Spinal cord (tissue), 10 donors: Measurements from ENCODE around the gene CLEC2D. TPM values are rescaled to one million over a fixed set of nuclear protein-coding genes. Genes with fewer than 3 reads are reported as not detected.
A peak's percentile ranks its signal among the peaks of the same experiment; 100 is the strongest.
"Not testable (repeated sequence)": the region's sequence is repeated elsewhere in the genome, so short reads cannot be mapped to it uniquely, and the experiment has no call there.

ENCODE experiments used
- DNase-seq, 6 donors: peaks; one replicate each; pipeline versions ENCODE4 v3.0.0 to v3.0.0-alpha.2; 2013 to 2015; ENCODE audit warnings: low spot score in 6 of 6, low read depth in 4 of 6
- H3K27ac ChIP-seq: one replicate; pipeline ENCODE4 v1.5.1; 2013; ENCODE audit warnings: low read depth, low read length, control low read depth
- H3K27me3 ChIP-seq: one replicate; pipeline ENCODE4 v1.6.1; 2013; ENCODE audit warnings: low read length; ENCODE audit not compliant: control insufficient read depth, insufficient read depth
- H3K36me3 ChIP-seq: one replicate; pipeline ENCODE4 v1.6.1; 2013; ENCODE audit warnings: low read length; ENCODE audit not compliant: control insufficient read depth, insufficient read depth
- H3K4me1 ChIP-seq: one replicate; pipeline ENCODE4 v1.6.1; 2013; ENCODE audit warnings: low read length; ENCODE audit not compliant: control insufficient read depth, insufficient read depth
- H3K4me3 ChIP-seq: one replicate; pipeline ENCODE4 v1.5.1; 2013; ENCODE audit warnings: low read depth, low read length, control low read depth
- H3K9me3 ChIP-seq: one replicate; pipeline ENCODE4 v1.6.1; 2013; ENCODE audit warnings: low read length; ENCODE audit not compliant: control insufficient read depth, insufficient read depth
- WGBS: methylation state at CpG from one replicate; pipeline ENCODE4 v1.1.5; 2013; ENCODE audit warnings: missing lambda C conversion rate; ENCODE audit not compliant: insufficient coverage; 5-methylcytosine and 5-hydroxymethylcytosine counted together
- polyA plus RNA-seq, 2 donors: library from polyadenylated mRNA; unstranded; fragments of 120-200 nt; gene quantifications; one replicate each; pipeline ENCODE4 v1.2.1, GENCODE V29; 2013; ENCODE audit not compliant: insufficient read length in 2 of 2
- total RNA-seq, 2 donors: library from RNA; depleted of rRNA in 1 of 2; stranded (reverse); fragments of 120-200 nt in 1 of 2; fragments of >200 nt in 1 of 2; gene quantifications; one replicate each; pipeline versions ENCODE4 v1.2.3 to v1.2.4, GENCODE V29; 2013 to 2014
- donor health status: healthy.

Gene CLEC2D
- total and polyA plus RNA-seq, 4 donors = 9.6 to 17.5 (median 11.1) TPM

DNA sequence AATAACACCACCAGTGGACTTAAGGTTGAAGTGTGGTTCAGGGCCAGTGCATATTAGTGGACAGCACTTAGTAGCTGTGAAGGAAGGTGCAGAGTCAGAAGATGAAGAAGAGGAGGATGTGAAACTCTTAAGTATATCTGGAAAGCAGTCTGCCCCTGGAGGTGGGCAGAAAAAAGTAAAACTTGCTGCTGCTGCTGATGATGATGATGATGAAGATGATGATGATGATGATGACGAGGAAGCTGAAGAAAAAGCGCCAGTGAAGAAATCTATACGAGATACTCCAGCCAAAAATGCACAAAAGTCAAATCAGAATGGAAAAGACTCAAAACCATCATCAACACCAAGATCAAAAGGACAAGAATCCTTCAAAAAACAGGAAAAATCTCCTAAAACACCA lies 26.1 kb downstream of the CLEC2D start:
- WGBS = no CpG with 5 or more reads among the region's 3 CpGs
- not testable (repeated sequence) for H3K36me3 ChIP-seq, H3K9me3 ChIP-seq, DNase-seq, H3K27me3 ChIP-seq, H3K27ac ChIP-seq, H3K4me1 ChIP-seq, H3K4me3 ChIP-seq

DNA sequence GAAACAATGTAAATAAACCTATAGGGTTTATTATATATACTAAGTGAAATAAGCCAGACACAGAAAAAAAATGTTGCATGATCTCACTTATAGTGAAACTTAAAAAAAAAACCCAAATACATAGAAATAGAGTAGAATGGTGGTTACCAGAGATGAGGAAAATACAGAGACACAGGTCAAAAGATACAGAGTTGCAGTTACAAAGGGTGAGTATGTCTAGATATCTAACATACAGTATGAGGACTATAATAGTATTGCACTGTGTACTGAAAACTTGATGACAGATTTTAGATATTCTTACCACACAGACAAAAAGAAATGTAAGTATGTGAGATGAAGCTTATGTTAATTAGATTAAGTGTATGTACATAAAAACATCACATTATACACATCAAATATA lies 28.1 kb downstream of the CLEC2D start:
- H3K27ac ChIP-seq = no peak overlapping the region
- H3K4me1 ChIP-seq = no peaks in the 10 kb centered on the region
- peaks cover 3% of the 10 kb centered on the region for H3K9me3 ChIP-seq
- DNase-seq = no peak
- no peaks in the 10 kb centered on the region for H3K27me3 ChIP-seq
- no peak overlapping the region for H3K4me3 ChIP-seq
- H3K36me3 ChIP-seq = peaks cover 5% of the 10 kb centered on the region

DNA sequence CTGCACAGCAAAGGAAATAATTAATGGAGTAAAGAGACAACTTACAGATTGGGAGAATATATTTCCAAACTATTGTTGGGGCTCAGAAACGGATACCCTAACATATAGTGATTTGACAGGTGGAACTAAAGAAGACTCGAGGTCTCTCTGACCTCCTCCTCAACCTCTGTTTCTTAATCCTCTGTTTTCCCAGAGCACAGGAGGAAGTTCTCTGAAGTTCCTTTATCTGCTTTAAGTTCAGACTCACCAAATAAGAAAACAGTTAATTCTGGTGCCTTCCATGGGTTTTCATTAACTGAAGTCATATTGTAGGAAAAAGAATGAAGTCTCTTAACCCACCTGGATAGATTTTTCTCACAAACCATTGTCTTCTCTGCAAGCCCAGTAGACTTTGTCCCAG lies 29.2 kb downstream of the CLEC2D start:
- no CpG with 5 or more reads among the region's 2 CpGs for WGBS
- Histone ChIP-seq H3K27ac (no peak overlapping the region), H3K9me3 (peaks cover 3% of the 10 kb centered on the region), H3K36me3 (peaks cover 4% of the 10 kb centered on the region), H3K4me3 (no peak overlapping the region), H3K4me1 (no peaks in the 10 kb centered on the region), H3K27me3 (no peaks in the 10 kb centered on the region)
- no peak for DNase-seq

DNA sequence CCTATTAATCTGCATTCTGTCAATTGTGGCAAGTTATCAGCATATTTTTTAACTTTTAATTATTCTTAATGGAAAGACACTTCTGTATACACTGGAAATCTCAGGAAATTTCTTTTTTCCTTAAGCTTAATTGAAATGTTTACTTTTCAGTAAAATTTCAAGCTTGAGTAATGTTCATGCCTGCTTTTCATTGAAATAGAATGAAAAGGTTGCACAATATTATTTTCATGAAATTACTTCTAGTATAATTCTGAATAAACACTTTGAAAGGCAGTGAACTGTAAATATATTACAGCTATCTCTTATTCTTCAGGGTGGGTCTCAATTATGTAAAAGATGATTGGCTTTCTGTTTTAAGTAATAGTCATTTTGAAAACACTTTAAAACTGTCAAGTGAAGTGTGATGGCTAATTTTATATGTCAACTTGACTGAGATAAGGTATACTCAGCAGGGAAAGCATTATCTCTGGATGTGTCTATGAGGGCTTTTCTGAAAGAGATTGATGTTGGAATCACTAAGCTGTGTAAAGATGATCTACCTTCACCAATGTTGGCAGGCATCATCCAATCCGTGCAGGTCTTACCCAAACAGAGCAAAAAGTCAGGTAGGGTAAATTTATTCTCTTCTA lies 29.9 kb downstream of the CLEC2D start:
- Histone ChIP-seq H3K4me3 (no peak overlapping the region), H3K9me3 (peaks cover 3% of the 10 kb centered on the region), H3K27ac (no peak overlapping the region), H3K36me3 (peaks cover 2% of the 10 kb centered on the region), H3K27me3 (no peaks in the 10 kb centered on the region), H3K4me1 (no peaks in the 10 kb centered on the region)
- WGBS = no CpG with 5 or more reads among the region's 1 CpG
- DNase-seq = peak in 1 of 6 donors; percentile 1

DNA sequence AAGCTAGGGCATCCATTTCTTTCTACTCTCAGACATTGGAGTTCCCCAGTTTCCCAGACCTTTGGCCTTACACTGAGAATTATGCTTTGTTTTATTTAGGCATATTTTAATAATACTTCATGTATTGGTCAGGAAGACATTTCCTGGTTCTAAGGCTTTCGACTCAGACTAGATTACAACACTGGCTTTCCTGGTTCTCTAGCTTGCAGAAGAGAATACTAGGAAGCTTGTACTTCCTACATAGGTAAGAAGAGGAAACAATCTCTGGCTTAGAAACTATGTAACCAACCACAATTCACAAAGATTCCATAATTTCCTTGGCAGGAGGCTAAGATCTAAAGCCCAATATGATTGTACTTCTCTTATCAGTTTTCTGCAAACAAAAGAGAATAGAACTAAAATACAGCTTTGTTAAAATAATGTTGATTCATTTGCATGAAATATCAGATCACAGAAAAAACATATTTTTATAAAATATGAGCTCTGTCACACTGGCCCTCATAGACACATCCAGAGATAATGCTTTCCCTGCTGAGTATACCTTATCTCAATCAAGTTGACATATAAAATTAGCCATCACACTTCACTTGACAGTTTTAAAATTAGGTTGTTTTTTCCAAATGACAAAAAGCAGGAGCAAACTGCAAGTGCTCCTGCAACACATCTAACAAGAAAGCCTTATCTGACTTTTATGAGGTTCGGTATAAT lies 30.5 kb downstream of the CLEC2D start:
- DNase-seq = peak in 1 of 6 donors; percentile 3
- no peaks in the 10 kb centered on the region for H3K4me1 ChIP-seq
- no peak overlapping the region for H3K4me3 ChIP-seq
- WGBS = 100% methylated on average over 1 of the region's 2 CpGs
- H3K36me3 ChIP-seq = peaks cover 1% of the 10 kb centered on the region
- H3K27me3 ChIP-seq = no peaks in the 10 kb centered on the region
- H3K27ac ChIP-seq = no peak overlapping the region
- peaks cover 3% of the 10 kb centered on the region for H3K9me3 ChIP-seq

DNA sequence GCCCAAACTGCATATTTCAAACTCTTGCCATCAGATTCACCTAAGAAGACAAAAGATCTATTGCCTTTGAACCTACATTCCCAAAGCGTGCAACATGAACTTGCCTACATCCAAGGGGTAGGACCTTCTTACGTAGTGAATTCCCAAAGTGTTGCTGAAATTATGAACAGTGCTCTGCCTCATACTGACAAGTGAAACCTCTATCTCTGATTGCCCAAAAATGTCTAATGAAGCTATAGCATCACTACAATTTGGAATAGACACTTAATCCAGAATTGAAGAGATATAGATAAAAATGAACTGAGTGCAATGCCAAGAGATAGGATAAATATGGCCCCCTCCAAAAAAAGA lies 31.1 kb downstream of the CLEC2D start:
- no peaks in the 10 kb centered on the region for H3K4me1 ChIP-seq
- H3K4me3 ChIP-seq = no peak overlapping the region
- H3K27ac ChIP-seq = no peak overlapping the region
- no peaks in the 10 kb centered on the region for H3K36me3 ChIP-seq
- H3K9me3 ChIP-seq = peaks cover 3% of the 10 kb centered on the region
- WGBS = 80% methylated on average over 1 of the region's 2 CpGs
- H3K27me3 ChIP-seq = no peaks in the 10 kb centered on the region
- DNase-seq = no peak

DNA sequence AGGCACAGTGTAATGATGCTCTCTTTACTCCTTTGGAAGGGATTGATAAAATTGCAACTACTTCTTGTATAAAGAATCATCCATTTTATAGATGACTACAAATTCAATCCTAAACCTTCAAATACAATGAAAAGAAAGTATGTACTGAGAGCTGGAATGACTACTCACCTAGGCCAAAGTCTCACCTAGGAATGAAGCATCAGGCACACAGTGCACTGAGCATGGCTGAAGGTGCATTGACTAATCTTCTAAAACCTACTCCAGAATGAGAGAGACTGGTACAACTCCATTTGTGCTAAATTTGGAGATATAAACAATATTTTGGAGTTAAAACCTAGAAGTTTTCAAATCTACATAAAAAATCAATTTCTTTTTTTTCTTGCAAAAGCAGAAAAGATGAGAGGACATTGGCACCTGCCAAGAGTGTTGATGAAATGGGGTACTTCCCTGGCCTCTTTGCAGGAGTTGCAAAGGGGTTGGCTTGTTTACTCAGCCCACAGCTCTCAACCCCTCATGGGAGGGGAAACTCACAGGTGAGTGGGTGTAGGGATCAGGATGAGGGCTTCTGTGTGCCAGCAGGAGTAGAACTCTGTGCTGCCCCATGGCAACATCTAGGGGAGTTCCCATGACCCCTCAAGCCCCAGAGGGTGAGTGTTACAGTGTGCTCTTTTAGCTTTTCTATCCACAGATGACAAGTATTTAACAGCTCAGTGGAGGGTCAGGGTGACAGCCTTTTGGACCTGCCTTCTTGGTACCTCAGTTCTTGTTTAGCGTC lies 32.1 kb downstream of the CLEC2D start:
- DNase-seq = no peak
- H3K36me3 ChIP-seq = no peaks in the 10 kb centered on the region
- H3K27ac ChIP-seq = no peak overlapping the region
- H3K9me3 ChIP-seq = peaks cover 3% of the 10 kb centered on the region
- WGBS = 100% methylated on average over 1 of the region's 1 CpG
- H3K27me3 ChIP-seq = no peaks in the 10 kb centered on the region
- H3K4me1 ChIP-seq = no peaks in the 10 kb centered on the region
- H3K4me3 ChIP-seq = no peak overlapping the region

GRCh38 chr12:9702255-9702654 lies 32.7 kb downstream of the CLEC2D start:
- Histone ChIP-seq H3K9me3 (peaks cover 3% of the 10 kb centered on the region), H3K27ac (no peak overlapping the region), H3K4me3 (no peak overlapping the region), H3K27me3 (no peaks in the 10 kb centered on the region), H3K4me1 (no peaks in the 10 kb centered on the region), H3K36me3 (no peaks in the 10 kb centered on the region)
- WGBS = no CpG with 5 or more reads among the region's 3 CpGs
- no peak for DNase-seq

GRCh38 chr12:9704561-9704960 lies 35.0 kb downstream of the CLEC2D start:
- not testable (repeated sequence) for DNase-seq, H3K9me3 ChIP-seq, H3K27ac ChIP-seq, H3K27me3 ChIP-seq, H3K4me3 ChIP-seq, H3K36me3 ChIP-seq, H3K4me1 ChIP-seq
- WGBS = no CpG with 5 or more reads among the region's 5 CpGs
